K562 (cell line): Measurements from ENCODE around the gene TMEM127. TPM values are rescaled to one million over a fixed set of nuclear protein-coding genes. Genes with fewer than 3 reads are reported as not detected.

Experiments
- ATAC-seq: fragments of 200-7000 bp; cut with Tn5 transposase; 3 replicates; pipeline ENCODE4 v1.9.1; 2020; ENCODE audit warnings: moderate library complexity
- BruUV-seq: library from RNA; stranded (reverse); fragments of 400-500 nt; replicated peaks from 2 replicates; lab custom pipeline; 2021; lab: Mats Ljungman, UMichigan
- CTCF ChIA-PET: fragments of 300-600 bp; formaldehyde crosslinking; extraction: SDS; loops from one replicate; lab custom pipeline; 2021; ENCODE audit warnings: low intra/inter-chr PET ratio; lab: Yijun Ruan, JAX
- POLR2A ChIA-PET: fragments of 300-600, 350-650 bp; sonication (Branson Sonifier 250); formaldehyde crosslinking; extraction: SDS; loops from one replicate; lab custom pipeline; 2021; ENCODE audit warnings: antibody characterized with exemption, inconsistent platforms; lab: Yijun Ruan, JAX
- DNase-seq, 4 experiments: peaks; one replicate each; pipeline versions ENCODE4 v3.0.0 to v3.0.0-alpha.2; 2011 to 2018; ENCODE audit warnings: low spot score in 3 of 4, mixed read lengths in 3 of 4; ENCODE audit errors: extremely low read depth in 1 of 4
- FAIRE-seq: peaks from 2 replicates; lab custom pipeline; 2011; peaks lifted over from hg19 to GRCh38; lab: Jason Lieb, UNC
- H2AFZ ChIP-seq: 2 replicates; pipeline ENCODE4 v1.6.0; 2011; ENCODE audit warnings: low read depth, low read length, control low read depth, inconsistent platforms
- H3K27ac ChIP-seq: fragments of 200-600 bp; 3 replicates; pipeline ENCODE4 v1.8.0; 2011; ENCODE audit warnings: low read depth, mild to moderate bottlenecking, control low read depth, inconsistent platforms, low read length, moderate library complexity, mixed read lengths; ENCODE audit errors: extremely low read depth
- H3K27me3 ChIP-seq, 2 experiments: fragments of 300-600 bp in 1 of 2; 2 replicates in 1 of 2; 3 replicates in 1 of 2; pipeline versions ENCODE4 v1.6.0 to v1.8.0; 2011; ENCODE audit warnings: inconsistent platforms in 2 of 2, low read length in 2 of 2, mild to moderate bottlenecking in 1 of 2, mixed read lengths in 1 of 2, moderate library complexity in 1 of 2; ENCODE audit not compliant: control insufficient read depth in 2 of 2, insufficient read depth in 2 of 2
- H3K36me3 ChIP-seq: fragments of 300-600 bp; 3 replicates; pipeline ENCODE4 v1.8.0; 2011; ENCODE audit warnings: mild to moderate bottlenecking, low read length, inconsistent platforms; ENCODE audit not compliant: control insufficient read depth, insufficient read depth
- H3K4me1 ChIP-seq, 2 experiments: fragments of 200-600 bp in 1 of 2; replicated peaks in 1 of 2; 2 replicates in 1 of 2; 3 replicates in 1 of 2; pipeline versions ENCODE4 v1.5.1 to v1.8.0; 2011; ENCODE audit warnings: inconsistent platforms in 2 of 2, low read length in 2 of 2, mild to moderate bottlenecking in 1 of 2, mixed read lengths in 1 of 2, moderate library complexity in 1 of 2; ENCODE audit not compliant: control insufficient read depth in 2 of 2, insufficient read depth in 2 of 2
- H3K4me2 ChIP-seq: 2 replicates; pipeline ENCODE4 v1.6.1; 2011; ENCODE audit warnings: low read length, control low read depth, inconsistent platforms, mixed read lengths; ENCODE audit not compliant: insufficient read depth
- H3K4me3 ChIP-seq: fragments of 200-600 bp; sonication (generic), shearing (Covaris generic); 2 replicates; pipeline ENCODE4 v1.5.1; 2016; ENCODE audit warnings: control low read depth, inconsistent platforms
- H3K79me2 ChIP-seq: fragments of 200-600 bp; 3 replicates; pipeline ENCODE4 v1.8.0; 2011; ENCODE audit warnings: low read length, inconsistent platforms; ENCODE audit not compliant: control insufficient read depth, insufficient read depth
- H3K9ac ChIP-seq, 2 experiments: 2 replicates each; pipeline versions ENCODE4 v1.6.0 to v1.6.1; 2011; ENCODE audit warnings: low read depth in 2 of 2, low read length in 2 of 2, control low read depth in 1 of 2, inconsistent platforms in 1 of 2, mild to moderate bottlenecking in 1 of 2, mixed read lengths in 1 of 2; ENCODE audit not compliant: insufficient read depth in 1 of 2
- H3K9me1 ChIP-seq: one replicate; pipeline ENCODE4 v1.6.0; 2011; ENCODE audit warnings: inconsistent platforms, mild to moderate bottlenecking, low read length, moderate library complexity; ENCODE audit not compliant: control insufficient read depth, insufficient read depth
- H3K9me3 ChIP-seq: replicated peaks from 2 replicates; pipeline ENCODE4 v1.5.1; 2011; ENCODE audit warnings: low read depth, low read length, inconsistent platforms; ENCODE audit not compliant: control insufficient read depth, insufficient read depth
- H4K20me1 ChIP-seq: replicated peaks from 2 replicates; pipeline ENCODE4 v1.6.1; 2011; ENCODE audit warnings: low read length, inconsistent platforms, mixed read lengths; ENCODE audit not compliant: control insufficient read depth, insufficient read depth
- GATAD2A ChIP-seq: fragments of 450-650 bp; IDR thresholded peaks from 2 replicates; pipeline ENCODE4 v1.6.1; 2017
- HIVEP1 ChIP-seq: fragments of 250-450 bp; sonication (Bioruptor Pico); IDR thresholded peaks from 2 replicates; pipeline ENCODE4 v1.4.0; 2020; ENCODE audit warnings: mild to moderate bottlenecking
- NFE2L1 ChIP-seq: fragments of 450-650 bp; IDR thresholded peaks from 2 replicates; pipeline ENCODE4 v1.6.1; 2016; ENCODE audit warnings: missing genetic modification characterization, low read depth, mild to moderate bottlenecking, missing compliant biosample characterization, moderate library complexity, borderline replicate concordance
- ZFPM2 ChIP-seq: fragments of 250-450 bp; sonication (Bioruptor Pico); IDR thresholded peaks from 2 replicates; pipeline ENCODE4 v1.5.1; 2022; ENCODE audit warnings: mild to moderate bottlenecking
- WGBS: fragments of 100-300 bp; shearing (Covaris generic); methylation state at CpG from one replicate; pipeline ENCODE4 v1.1.6; 2016; ENCODE audit warnings: low coverage, mixed read lengths; ENCODE audit not compliant: insufficient coverage; ENCODE audit errors: missing lambda C conversion rate; 5-methylcytosine and 5-hydroxymethylcytosine counted together
- in situ Hi-C: fragments of 300-500 bp; cut with MboI; formaldehyde crosslinking; loops from 4 replicates; pipeline ENCODE4 v1.15.0; 2018; ENCODE audit warnings: inconsistent platforms, mixed read lengths
- intact Hi-C: fragments of 100-400 bp; cut with micrococcal nuclease; formaldehyde crosslinking; loops from 2 replicates; pipeline ENCODE4 v1.14.2; 2022
- polyA plus RNA-seq, 8 experiments: library from polyadenylated mRNA; depleted of rRNA in 4 of 8; stranded (reverse) in 5 of 8; unstranded in 3 of 8; fragments of >200 nt; fragmentation: Nextera tagmentation in 2 of 8; fragmentation: Illumina TruSeq in 1 of 8; extraction: Ambion mirVana in 2 of 8; extraction: Trizol in 1 of 8; gene quantifications; 2 replicates each; pipeline versions ENCODE4 v1.2.1 to v1.2.3, GENCODE V29; 2011 to 2014; ENCODE audit warnings: inconsistent platforms in 1 of 8, missing spikeins in 1 of 8
- total RNA-seq, 7 experiments: library from RNA; depleted of rRNA in 6 of 7; stranded (reverse); fragments of >200 nt in 6 of 7; fragmentation: Illumina TruSeq in 2 of 7; extraction: Trizol in 2 of 7; gene quantifications; 2 replicates each; pipeline versions ENCODE4 v1.2.1 to v1.2.3, GENCODE V29; 2011 to 2021; ENCODE audit warnings: low replicate concordance in 1 of 7
- TF ChIP-seq, protein P1 (sequence below): fragments of 250-450 bp; sonication (Bioruptor Pico); IDR thresholded peaks from 2 replicates; pipeline ENCODE4 v1.5.0; 2022; ENCODE audit warnings: mild to moderate bottlenecking

The TMEM127 gene
- total and polyA plus RNA-seq, 9 of the 15 experiments (the other 6 are each of a cell fraction or from before 2014, with no cell fraction given): 1.7 to 20.0 (median 9.9) TPM

DNA sequence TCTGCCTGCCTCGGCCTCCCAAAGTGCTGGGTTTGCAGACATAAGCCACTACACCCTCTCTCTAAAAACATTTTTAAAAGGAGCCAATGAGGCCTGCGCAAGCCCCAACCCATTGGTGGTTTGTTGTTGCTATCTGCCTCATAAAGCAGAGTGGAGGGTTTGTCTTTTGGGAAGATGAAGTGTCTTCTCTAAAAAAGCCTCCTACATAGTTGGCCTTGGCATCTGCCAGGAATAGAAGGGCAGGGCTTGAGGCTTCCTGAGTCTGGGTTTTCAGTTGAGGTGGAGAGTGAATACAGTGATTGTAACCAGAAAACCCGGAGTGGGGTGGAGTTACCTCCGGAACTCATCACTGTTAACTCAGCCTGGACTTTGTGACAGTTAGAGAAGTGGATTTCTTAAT, 51.2 kb downstream of the TMEM127 start:
- CTCF ChIA-PET: no interaction called here
- Histone ChIP-seq H3K4me2 (no peak overlapping the region), H3K27me3 (no peaks in the 10 kb centered on the region), H2AFZ (no peak overlapping the region), H3K79me2 (peaks cover 9% of the 10 kb centered on the region), H3K27ac (no peak overlapping the region), H3K36me3 (peaks cover 2% of the 10 kb centered on the region; the same call in 2 of the 3 replicates), H3K9me3 (no peaks in the 10 kb centered on the region), H3K9me1 (no peaks in the 10 kb centered on the region)
- FAIRE-seq (no peak), DNase-seq (peak in 1 of 4 experiments; percentile 4), ATAC-seq (no peak)
- POLR2A ChIA-PET: interaction anchor here (0.7 kb wide), 1 partner anchor 10 kb away, joined by 3 read pairs; no protein-coding TSS in a partner anchor
- intact Hi-C loops: no loop called here
- TF ChIP-seq ZFPM2 (CRISPR knock-in tag) (no peak), HIVEP1 (no peak), NFE2L1 (tag) (no peak), GATAD2A (no peak)
- TF ChIP-seq, protein P1, sequence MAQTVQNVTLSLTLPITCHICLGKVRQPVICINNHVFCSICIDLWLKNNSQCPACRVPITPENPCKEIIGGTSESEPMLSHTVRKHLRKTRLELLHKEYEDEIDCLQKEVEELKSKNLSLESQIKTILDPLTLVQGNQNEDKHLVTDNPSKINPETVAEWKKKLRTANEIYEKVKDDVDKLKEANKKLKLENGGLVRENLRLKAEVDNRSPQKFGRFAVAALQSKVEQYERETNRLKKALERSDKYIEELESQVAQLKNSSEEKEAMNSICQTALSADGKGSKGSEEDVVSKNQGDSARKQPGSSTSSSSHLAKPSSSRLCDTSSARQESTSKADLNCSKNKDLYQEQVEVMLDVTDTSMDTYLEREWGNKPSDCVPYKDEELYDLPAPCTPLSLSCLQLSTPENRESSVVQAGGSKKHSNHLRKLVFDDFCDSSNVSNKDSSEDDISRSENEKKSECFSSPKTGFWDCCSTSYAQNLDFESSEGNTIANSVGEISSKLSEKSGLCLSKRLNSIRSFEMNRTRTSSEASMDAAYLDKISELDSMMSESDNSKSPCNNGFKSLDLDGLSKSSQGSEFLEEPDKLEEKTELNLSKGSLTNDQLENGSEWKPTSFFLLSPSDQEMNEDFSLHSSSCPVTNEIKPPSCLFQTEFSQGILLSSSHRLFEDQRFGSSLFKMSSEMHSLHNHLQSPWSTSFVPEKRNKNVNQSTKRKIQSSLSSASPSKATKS (CRISPR knock-in tag): no peak
- TF ChIP-seq, all 486 proteins: peak for 0
- Histone ChIP-seq H3K4me3 (no peak overlapping the region), H3K4me1 (peaks cover 6 to 8% of the 10 kb centered on the region in 2 experiments; a peak in 3 of 5 replicates), H3K9ac (no peak overlapping the region), H4K20me1 (no peaks in the 10 kb centered on the region)
- 84% methylated on average over 4 of the region's 4 CpGs for WGBS
- in situ Hi-C loops: no loop called here
- no TSS peak for BruUV-seq
